GM18861 (cell line): ENCODE measurements around the gene C14orf132.

Source experiments
- ATAC-seq: cut with Tn5 transposase; IDR thresholded peaks from one replicate; pipeline ENCODE4 v1.9.1; 2021; ENCODE audit not compliant: unreplicated experiment

C14orf132 gene

GRCh38 chr14:96096639-96097610, 57.8 kb downstream of the C14orf132 start:
- ATAC-seq = no peak

DNA sequence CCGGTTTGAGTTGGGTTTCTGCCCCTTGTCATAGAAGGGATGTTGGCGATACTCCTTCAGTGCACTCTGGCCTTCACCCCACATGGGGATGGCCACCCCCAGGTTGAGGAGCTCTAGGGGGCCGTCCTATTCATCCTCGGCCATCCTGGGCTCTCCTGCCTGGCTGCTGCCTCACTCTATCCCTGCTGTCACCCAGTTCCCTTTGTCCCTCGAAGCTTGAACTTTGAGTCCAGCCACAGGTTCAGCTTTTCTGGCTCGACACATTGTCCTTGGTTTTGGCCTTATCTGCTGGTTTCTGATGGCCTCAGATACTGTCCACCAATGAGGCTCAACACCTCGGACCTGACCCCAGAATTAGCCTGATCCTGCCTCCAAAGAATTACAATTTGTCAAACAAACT, 58.6 kb downstream of the C14orf132 start:
- no peak for ATAC-seq

- no peak for ATAC-seq
These were observed 59.3 kb downstream of the C14orf132 start for GRCh38 chr14:96098309-96098998.

- no peak for ATAC-seq
These were observed 59.8 kb downstream of the C14orf132 start for GRCh38 chr14:96098999-96099335.

DNA sequence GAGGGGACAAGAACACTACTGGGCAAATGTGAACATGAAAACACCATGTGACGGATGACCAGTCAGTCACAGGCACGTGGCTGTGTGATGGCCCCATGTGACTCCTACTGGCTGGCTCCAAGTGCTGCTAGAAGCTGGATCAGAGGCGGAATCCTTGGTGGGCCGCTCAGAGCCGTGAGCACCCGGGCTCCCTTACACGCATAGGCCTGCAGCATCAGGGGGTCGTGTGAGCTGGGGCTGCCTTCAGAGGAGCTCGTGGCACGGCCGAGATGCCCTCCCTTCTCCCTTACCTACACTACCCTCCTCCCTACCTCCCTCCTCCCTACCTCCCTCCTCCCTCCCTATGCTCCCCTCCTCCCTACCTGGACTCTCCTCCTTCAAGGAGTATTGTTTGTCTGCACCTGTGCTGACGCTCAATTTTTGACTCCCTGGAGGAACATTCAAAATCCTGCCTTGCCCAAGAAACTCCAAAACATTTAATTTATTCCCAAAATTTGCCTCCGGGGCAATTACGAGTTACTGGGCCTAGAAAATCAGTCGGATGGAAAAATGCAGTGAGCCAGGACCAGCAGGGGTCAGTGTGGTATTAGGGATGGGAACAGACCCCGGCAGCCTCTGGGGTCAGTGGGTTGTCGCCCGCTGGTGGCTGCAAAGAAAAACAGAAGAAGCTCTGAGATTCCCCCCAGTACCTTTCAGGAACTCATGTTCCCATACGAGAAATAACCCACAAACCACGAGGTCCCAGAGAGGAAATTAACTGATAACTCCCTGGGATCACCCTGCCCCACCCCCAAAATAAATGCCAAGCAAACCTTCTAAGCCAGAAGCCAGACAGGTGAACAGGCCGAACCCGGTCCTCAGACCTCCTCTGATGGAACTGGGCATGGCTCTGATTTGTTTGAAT, 61.3 kb downstream of the C14orf132 start:
- no peak for ATAC-seq

- ATAC-seq = no peak
These were observed 63.1 kb downstream of the C14orf132 start for GRCh38 chr14:96102081-96102856.

- ATAC-seq = no peak
These were observed 63.9 kb downstream of the C14orf132 start for GRCh38 chr14:96103075-96103474.

- no peak for ATAC-seq
These were observed 64.6 kb downstream of the C14orf132 start for GRCh38 chr14:96103560-96104460.

DNA sequence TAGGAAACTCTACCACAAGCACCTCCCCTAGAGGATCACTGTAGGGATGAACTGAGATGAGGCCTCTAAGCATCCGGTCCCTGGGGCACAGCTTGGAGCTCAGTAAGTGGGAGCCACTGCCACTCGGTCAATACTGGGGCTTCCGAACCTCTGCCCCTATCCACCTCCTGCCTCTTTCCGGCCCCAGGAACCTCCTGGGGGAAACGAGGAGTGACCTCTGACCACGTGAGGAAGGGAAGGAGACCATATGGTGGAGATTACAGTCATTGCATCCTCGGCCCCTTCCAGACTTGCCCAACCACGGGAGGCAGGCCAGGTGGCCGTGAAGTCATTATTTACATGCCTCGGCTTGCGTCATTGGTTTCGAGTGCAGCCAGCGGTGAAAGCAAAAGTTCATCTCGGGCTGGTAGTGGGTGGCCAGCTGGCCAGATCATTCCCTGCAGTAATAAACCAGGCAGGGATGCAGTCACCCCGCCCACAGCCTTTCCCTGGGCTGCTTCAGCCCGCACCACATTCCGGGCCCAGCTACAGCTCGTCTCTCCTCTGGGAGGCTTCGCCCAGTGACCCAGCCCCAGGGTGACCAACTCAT, 65.4 kb downstream of the C14orf132 start:
- no peak for ATAC-seq

- ATAC-seq = no peak
These were observed 66.1 kb downstream of the C14orf132 start for GRCh38 chr14:96105089-96105925.

GRCh38 chr14:96105926-96106441, 66.8 kb downstream of the C14orf132 start:
- ATAC-seq = no peak

- no peak for ATAC-seq
These were observed 67.7 kb downstream of the C14orf132 start for GRCh38 chr14:96106891-96107290.

DNA sequence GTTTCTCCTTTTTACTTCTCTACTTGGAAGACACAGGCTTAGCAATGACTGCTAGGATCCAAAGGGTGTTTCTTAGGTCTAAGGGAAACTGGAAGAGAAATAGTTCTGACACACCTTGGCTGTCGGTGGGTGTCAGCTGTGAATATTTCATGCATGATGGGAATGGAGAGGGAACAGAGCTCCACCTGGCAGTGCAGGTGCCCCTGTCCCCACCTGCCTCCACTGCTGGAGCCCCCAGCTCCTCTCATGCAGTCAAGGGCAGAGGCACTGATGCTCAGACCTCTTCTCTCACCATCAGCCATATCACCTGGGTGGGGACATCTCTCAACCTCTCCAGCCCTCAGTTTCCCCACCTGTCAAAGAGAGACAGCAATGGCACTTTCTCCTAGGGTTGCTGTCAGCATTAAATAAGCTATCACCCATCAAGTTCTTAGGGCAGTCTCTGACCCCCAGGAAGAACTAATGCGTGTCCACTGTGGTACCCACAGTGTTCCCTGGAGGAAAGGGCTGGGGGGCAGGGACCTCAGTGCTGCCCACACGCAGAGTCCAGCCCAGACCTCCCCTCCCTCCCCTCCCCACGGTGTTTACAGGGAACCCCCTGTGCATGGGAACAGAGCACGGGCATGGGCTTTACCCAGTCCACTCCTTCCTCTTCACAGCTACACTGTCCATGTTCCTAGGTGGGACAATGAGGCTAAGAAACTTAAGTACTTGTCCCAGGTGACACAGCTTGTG, 69.1 kb downstream of the C14orf132 start:
- no peak for ATAC-seq

DNA sequence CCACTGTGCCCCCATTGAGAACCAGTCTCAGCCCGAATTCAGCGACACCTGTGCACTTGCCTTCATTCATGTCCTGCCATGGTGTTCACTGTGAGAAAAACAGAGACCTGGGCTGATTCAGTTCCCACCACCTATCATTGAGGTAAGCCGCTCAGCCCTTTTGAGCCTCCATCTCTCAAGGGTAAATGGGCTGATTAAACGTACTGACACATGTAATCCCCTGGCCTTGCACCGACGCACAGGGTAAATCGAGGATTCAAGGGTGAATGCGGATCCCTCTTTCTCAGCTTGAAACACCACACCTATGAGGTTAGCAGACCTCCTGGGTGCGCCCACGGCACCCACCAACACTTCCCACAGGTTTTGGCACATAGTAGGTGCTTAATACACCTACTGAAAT, 69.7 kb downstream of the C14orf132 start:
- no peak for ATAC-seq

DNA sequence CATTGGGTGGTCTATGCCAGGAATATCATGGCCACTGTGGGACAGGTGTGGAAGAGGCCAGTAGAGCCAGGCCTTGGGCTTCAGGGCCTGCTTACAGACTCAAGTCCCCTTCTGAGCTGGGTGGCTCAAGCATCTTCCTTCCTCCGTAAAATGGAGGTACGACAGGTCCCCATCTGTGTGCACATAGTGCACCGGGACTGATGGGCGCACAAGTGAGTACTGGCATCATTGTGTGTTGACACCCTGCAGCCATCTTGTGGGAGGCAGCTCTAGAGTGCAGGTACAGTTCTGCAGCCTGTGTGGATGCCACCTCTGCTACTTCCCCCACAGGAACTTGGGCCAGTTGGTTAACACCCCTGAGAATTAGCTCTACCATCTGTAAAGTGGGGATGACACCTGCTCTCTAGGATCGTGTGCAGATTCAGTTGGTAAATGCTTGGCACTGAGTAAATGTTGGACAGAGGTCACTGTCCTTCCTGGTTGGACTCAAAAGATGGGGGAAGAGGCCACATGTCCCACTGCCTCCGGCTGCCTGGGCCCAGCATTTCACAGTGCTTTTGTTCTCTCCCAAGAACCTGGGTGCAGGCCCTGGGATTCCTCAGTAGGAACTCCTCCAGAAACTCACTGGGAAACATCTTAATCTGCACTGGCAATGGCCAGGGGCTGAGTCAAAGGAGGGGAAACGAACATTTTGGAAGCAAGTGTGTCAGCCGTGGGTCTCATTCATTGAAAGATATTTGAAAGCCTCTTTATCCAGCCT, 70.6 kb downstream of the C14orf132 start:
- no peak for ATAC-seq

DNA sequence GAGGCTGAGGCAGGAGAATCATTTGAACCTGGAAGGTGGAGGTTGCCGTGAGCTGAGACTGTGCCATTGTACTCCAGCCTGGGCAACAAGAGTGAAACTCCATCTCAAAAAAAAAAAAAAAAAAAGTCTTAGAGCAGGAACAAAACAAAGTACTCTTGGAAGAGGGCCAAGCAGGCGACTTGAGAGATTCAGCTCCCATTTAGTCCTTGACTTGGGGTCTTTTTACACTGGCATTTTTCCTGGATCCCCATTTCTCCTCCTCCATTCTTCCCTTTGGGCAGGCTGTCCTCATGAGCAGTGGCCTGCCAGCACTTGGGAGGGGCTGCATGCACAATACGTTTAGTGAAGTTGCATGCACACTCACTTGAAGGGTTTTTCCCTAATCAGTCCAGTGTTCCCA, 72.9 kb downstream of the C14orf132 start:
- ATAC-seq = no peak

- ATAC-seq = no peak
These were observed 74.8 kb downstream of the C14orf132 start for GRCh38 chr14:96114002-96114401.
